T-helper 2 cell treated with Interferon-gamma antibody and Interleukin-4, amounts not matched to agents 5 μg/mL and 100 μg/mL, for 36 hours (primary cell): Measurements from ENCODE around the gene EFHC1.

ENCODE experiments used
- DNase-seq: peaks from one replicate; pipeline ENCODE4 v3.0.0; 2021; ENCODE audit warnings: low spot score
- H3K27ac Mint-ChIP-seq: one replicate; pipeline ENCODE4 v1.8.0; 2021; ENCODE audit warnings: mild to moderate bottlenecking, mixed read lengths
- H3K27me3 Mint-ChIP-seq: one replicate; pipeline ENCODE4 v1.8.0; 2021; ENCODE audit warnings: low read depth, mixed read lengths
- H3K36me3 Mint-ChIP-seq: one replicate; pipeline ENCODE4 v1.8.0; 2021; ENCODE audit warnings: low read depth, mixed read lengths
- H3K4me1 Mint-ChIP-seq: one replicate; pipeline ENCODE4 v1.8.0; 2021; ENCODE audit warnings: low read depth, mixed read lengths
- H3K4me3 Mint-ChIP-seq: one replicate; pipeline ENCODE4 v1.8.0; 2022; ENCODE audit warnings: mild to moderate bottlenecking, moderate library complexity, mixed read lengths
- H3K9me3 Mint-ChIP-seq: one replicate; pipeline ENCODE4 v1.8.0; 2021; ENCODE audit warnings: mixed read lengths

EFHC1 gene

GRCh38 chr6:52389264-52389625, 30.9 kb upstream of the EFHC1 start:
- Mint-ChIP-seq H3K4me1 (peaks cover 69% of the 10 kb centered on the region), H3K36me3 (peaks cover 26% of the 10 kb centered on the region), H3K4me3 (peak overlapping the region; percentile 77), H3K9me3 (peaks cover 8% of the 10 kb centered on the region), H3K27ac (peak overlapping the region; percentile 93), H3K27me3 (no peaks in the 10 kb centered on the region)
- DNase-seq, result no peak

- Mint-ChIP-seq H3K9me3 (peaks cover 8% of the 10 kb centered on the region), H3K27ac (peak overlapping the region; percentile 93), H3K27me3 (no peaks in the 10 kb centered on the region), H3K4me1 (peaks cover 69% of the 10 kb centered on the region), H3K4me3 (peak overlapping the region; percentile 77), H3K36me3 (peaks cover 23% of the 10 kb centered on the region)
- DNase-seq, result peak; percentile 58
Measured at GRCh38 chr6:52389626-52390360, 30.3 kb upstream of the EFHC1 start.

- Mint-ChIP-seq H3K27me3 (no peaks in the 10 kb centered on the region), H3K4me3 (peak overlapping the region; percentile 77), H3K27ac (peak overlapping the region; percentile 93), H3K36me3 (peaks cover 17% of the 10 kb centered on the region), H3K4me1 (peaks cover 65% of the 10 kb centered on the region), H3K9me3 (peaks cover 5% of the 10 kb centered on the region)
- DNase-seq, result peak; percentile 78
Measured at GRCh38 chr6:52390361-52390727, 29.8 kb upstream of the EFHC1 start.

GRCh38 chr6:52391599-52391998, 28.5 kb upstream of the EFHC1 start:
- Mint-ChIP-seq H3K9me3 (no peaks in the 10 kb centered on the region), H3K27ac (peak overlapping the region; percentile 56), H3K4me3 (peak overlapping the region; percentile 8)

GRCh38 chr6:52392944-52393343, 27.2 kb upstream of the EFHC1 start:
- Mint-ChIP-seq H3K27ac (peak overlapping the region; percentile 37), H3K27me3 (no peaks in the 10 kb centered on the region), H3K9me3 (no peaks in the 10 kb centered on the region), H3K36me3 (peaks cover 18% of the 10 kb centered on the region), H3K4me3 (no peak overlapping the region), H3K4me1 (peaks cover 84% of the 10 kb centered on the region)
- DNase-seq, result no peak

More at GRCh38 chr6:52391599-52391998, 28.5 kb upstream of the EFHC1 start:
- no peak for DNase-seq
- Mint-ChIP-seq H3K27me3 (no peaks in the 10 kb centered on the region), H3K36me3 (peaks cover 18% of the 10 kb centered on the region), H3K4me1 (peaks cover 71% of the 10 kb centered on the region)

GRCh38 chr6:52393780-52394179, 26.4 kb upstream of the EFHC1 start:
- Mint-ChIP-seq H3K9me3 (no peaks in the 10 kb centered on the region), H3K4me1 (peaks cover 82% of the 10 kb centered on the region)

GRCh38 chr6:52394251-52394666, 25.9 kb upstream of the EFHC1 start:
- Mint-ChIP-seq H3K4me3 (peak overlapping the region; percentile 37), H3K36me3 (peaks cover 18% of the 10 kb centered on the region), H3K4me1 (peaks cover 81% of the 10 kb centered on the region), H3K27ac (peak overlapping the region; percentile 85), H3K9me3 (no peaks in the 10 kb centered on the region), H3K27me3 (no peaks in the 10 kb centered on the region)
- DNase-seq, result peak; percentile 44

More at GRCh38 chr6:52393780-52394179, 26.4 kb upstream of the EFHC1 start:
- no peak for DNase-seq
- Mint-ChIP-seq H3K27ac (peak overlapping the region; percentile 85), H3K4me3 (peak overlapping the region; percentile 37), H3K27me3 (no peaks in the 10 kb centered on the region), H3K36me3 (peaks cover 18% of the 10 kb centered on the region)

GRCh38 chr6:52395969-52396368, 24.2 kb upstream of the EFHC1 start:
- Mint-ChIP-seq H3K4me3 (peak overlapping the region; percentile 55), H3K27ac (peak overlapping the region; percentile 89), H3K9me3 (no peaks in the 10 kb centered on the region), H3K36me3 (peaks cover 18% of the 10 kb centered on the region), H3K27me3 (no peaks in the 10 kb centered on the region), H3K4me1 (peaks cover 78% of the 10 kb centered on the region)
- DNase-seq, result no peak

GRCh38 chr6:52399511-52400312, 20.4 kb upstream of the EFHC1 start:
- Mint-ChIP-seq H3K4me3 (no peak overlapping the region), H3K9me3 (no peaks in the 10 kb centered on the region), H3K27ac (peak overlapping the region; percentile 58), H3K27me3 (no peaks in the 10 kb centered on the region), H3K4me1 (peaks cover 46% of the 10 kb centered on the region), H3K36me3 (peaks cover 27% of the 10 kb centered on the region)
- no peak for DNase-seq

GRCh38 chr6:52400313-52401041, 19.7 kb upstream of the EFHC1 start:
- H3K9me3 Mint-ChIP-seq, result no peaks in the 10 kb centered on the region
- H3K27me3 Mint-ChIP-seq, result no peaks in the 10 kb centered on the region
- H3K36me3 Mint-ChIP-seq, result peaks cover 28% of the 10 kb centered on the region
- peak overlapping the region; percentile 65 for H3K27ac Mint-ChIP-seq
- H3K4me3 Mint-ChIP-seq, result no peak overlapping the region
- peaks cover 43% of the 10 kb centered on the region for H3K4me1 Mint-ChIP-seq
- DNase-seq, result no peak

- no peak overlapping the region for H3K4me3 Mint-ChIP-seq
- H3K36me3 Mint-ChIP-seq, result peaks cover 18% of the 10 kb centered on the region
- no peaks in the 10 kb centered on the region for H3K9me3 Mint-ChIP-seq
- H3K4me1 Mint-ChIP-seq, result peaks cover 22% of the 10 kb centered on the region
- H3K27ac Mint-ChIP-seq, result no peak overlapping the region
- DNase-seq, result no peak
- no peaks in the 10 kb centered on the region for H3K27me3 Mint-ChIP-seq
Measured at GRCh38 chr6:52403086-52403485, 17.1 kb upstream of the EFHC1 start.

GRCh38 chr6:52403627-52404026, 16.5 kb upstream of the EFHC1 start:
- DNase-seq, result no peak
- H3K27me3 Mint-ChIP-seq, result no peaks in the 10 kb centered on the region
- H3K9me3 Mint-ChIP-seq, result no peaks in the 10 kb centered on the region
- H3K27ac Mint-ChIP-seq, result no peak overlapping the region
- peaks cover 18% of the 10 kb centered on the region for H3K36me3 Mint-ChIP-seq
- H3K4me3 Mint-ChIP-seq, result no peak overlapping the region
- peaks cover 20% of the 10 kb centered on the region for H3K4me1 Mint-ChIP-seq

- Mint-ChIP-seq H3K4me1 (peaks cover 8% of the 10 kb centered on the region), H3K9me3 (no peaks in the 10 kb centered on the region), H3K27ac (no peak overlapping the region), H3K4me3 (no peak overlapping the region), H3K27me3 (no peaks in the 10 kb centered on the region), H3K36me3 (peaks cover 18% of the 10 kb centered on the region)
- no peak for DNase-seq
Measured at GRCh38 chr6:52405243-52405642, 14.9 kb upstream of the EFHC1 start.

GRCh38 chr6:52407467-52407866, 12.7 kb upstream of the EFHC1 start:
- no peak for DNase-seq
- Mint-ChIP-seq H3K9me3 (no peaks in the 10 kb centered on the region), H3K36me3 (peaks cover 18% of the 10 kb centered on the region), H3K4me1 (peaks cover 4% of the 10 kb centered on the region), H3K27me3 (peaks cover under 1% of the 10 kb centered on the region), H3K27ac (no peak overlapping the region), H3K4me3 (no peak overlapping the region)
